ENCODE results near the gene FBXL7.

FBXL7 gene

GRCh38 chr5:15463231-15463980 lies 36.6 kb upstream of the FBXL7 start:
- H3K79me2 ChIP-seq (ENCODE audit: insufficient read depth, low read length): no peaks in the 10 kb centered on the region

GRCh38 chr5:15472116-15472515 lies 27.9 kb upstream of the FBXL7 start:
- H3K4me2 ChIP-seq (ENCODE audit: low read depth, low read length, poor library complexity, severe bottlenecking): no peak overlapping the region
- no peaks in the 10 kb centered on the region for H3F3A ChIP-seq (ENCODE audit: insufficient read depth)
- no peak overlapping the region for H3K9ac ChIP-seq (ENCODE audit: low read length)
- H3K9me2 ChIP-seq (replicated peaks; ENCODE audit: insufficient read depth, low read length): no peaks in the 10 kb centered on the region
- H4K20me1 ChIP-seq (ENCODE audit: low read depth, low read length): no peaks in the 10 kb centered on the region
- no peaks in the 10 kb centered on the region for H3K36me3 ChIP-seq (ENCODE audit: low read length)
- no peaks in the 10 kb centered on the region for H3K9me3 ChIP-seq (ENCODE audit: insufficient read depth, low read length)
- H3K4me3 ChIP-seq (ENCODE audit: insufficient read depth, low read length, poor library complexity, severe bottlenecking): no peak overlapping the region
- H2AFZ ChIP-seq (ENCODE audit: low read depth, low read length, severe bottlenecking): no peak overlapping the region
- H3K27me3 ChIP-seq (ENCODE audit: low read length): no peaks in the 10 kb centered on the region
- H3K27ac ChIP-seq (ENCODE audit: low read depth, low read length): no peak overlapping the region
- TF ChIP-seq CTCF (IDR thresholded peaks at IDR 0.05; ENCODE audit: insufficient read depth, low read length, poor library complexity, severe bottlenecking) (no peak), EZH2phosphoT487 (conservative IDR thresholded peaks at IDR 0.05; ENCODE audit: low read length) (no peak)
- no peaks in the 10 kb centered on the region for H3K79me2 ChIP-seq (ENCODE audit: insufficient read depth, low read length)

More at GRCh38 chr5:15463231-15463980, 36.6 kb upstream of the FBXL7 start:
- Histone ChIP-seq H3K4me2 (ENCODE audit: low read depth, low read length, poor library complexity, severe bottlenecking) (no peak overlapping the region), H3K27ac (ENCODE audit: low read depth, low read length) (no peak overlapping the region), H4K20me1 (ENCODE audit: low read depth, low read length) (no peaks in the 10 kb centered on the region), H2AFZ (ENCODE audit: low read depth, low read length, severe bottlenecking) (no peak overlapping the region), H3K9ac (ENCODE audit: low read length) (no peak overlapping the region), H3F3A (ENCODE audit: insufficient read depth) (no peaks in the 10 kb centered on the region), H3K9me2 (replicated peaks; ENCODE audit: insufficient read depth, low read length) (no peaks in the 10 kb centered on the region), H3K36me3 (ENCODE audit: low read length) (no peaks in the 10 kb centered on the region), H3K27me3 (ENCODE audit: low read length) (no peaks in the 10 kb centered on the region), H3K9me3 (ENCODE audit: insufficient read depth, low read length) (no peaks in the 10 kb centered on the region), H3K4me3 (ENCODE audit: insufficient read depth, low read length, poor library complexity, severe bottlenecking) (no peak overlapping the region)
- TF ChIP-seq CTCF (IDR thresholded peaks at IDR 0.05; ENCODE audit: insufficient read depth, low read length, poor library complexity, severe bottlenecking) (no peak), EZH2phosphoT487 (conservative IDR thresholded peaks at IDR 0.05; ENCODE audit: low read length) (no peak)

GRCh38 chr5:15474143-15474719 lies 25.7 kb upstream of the FBXL7 start:
- no peak overlapping the region for H3K27ac ChIP-seq (ENCODE audit: low read depth, low read length)
- H3F3A ChIP-seq (ENCODE audit: insufficient read depth): no peaks in the 10 kb centered on the region
- no peaks in the 10 kb centered on the region for H3K79me2 ChIP-seq (ENCODE audit: insufficient read depth, low read length)
- H3K27me3 ChIP-seq (ENCODE audit: low read length): no peaks in the 10 kb centered on the region
- H4K20me1 ChIP-seq (ENCODE audit: low read depth, low read length): no peaks in the 10 kb centered on the region
- H3K9me2 ChIP-seq (replicated peaks; ENCODE audit: insufficient read depth, low read length): no peaks in the 10 kb centered on the region
- H3K9ac ChIP-seq (ENCODE audit: low read length): no peak overlapping the region
- no peak for TF ChIP-seq CTCF (IDR thresholded peaks at IDR 0.05; ENCODE audit: insufficient read depth, low read length, poor library complexity, severe bottlenecking)
- no peak for TF ChIP-seq EZH2phosphoT487 (conservative IDR thresholded peaks at IDR 0.05; ENCODE audit: low read length)
- no peak overlapping the region for H2AFZ ChIP-seq (ENCODE audit: low read depth, low read length, severe bottlenecking)
- no peaks in the 10 kb centered on the region for H3K9me3 ChIP-seq (ENCODE audit: insufficient read depth, low read length)
- H3K36me3 ChIP-seq (ENCODE audit: low read length): no peaks in the 10 kb centered on the region
- no peak overlapping the region for H3K4me3 ChIP-seq (ENCODE audit: insufficient read depth, low read length, poor library complexity, severe bottlenecking)
- H3K4me2 ChIP-seq (ENCODE audit: low read depth, low read length, poor library complexity, severe bottlenecking): no peak overlapping the region
